GM12878 (cell line): ENCODE measurements around the gene BBS9.

ENCODE experiments used
- CHD4 ChIP-seq: fragments of 200-600 bp; sonication (generic); IDR thresholded peaks from 2 replicates; pipeline ENCODE4 v1.6.1; 2016; ENCODE audit warnings: mild to moderate bottlenecking
- CTCF ChIP-seq, 3 experiments: IDR thresholded peaks in 2 of 3; conservative IDR thresholded peaks in 1 of 3; 2 replicates each; pipeline ENCODE4 v1.5.1; 2011; ENCODE audit warnings: low read depth in 3 of 3, low read length in 3 of 3, mild to moderate bottlenecking in 3 of 3, control low read depth in 2 of 3, moderate library complexity in 2 of 3, inconsistent platforms in 1 of 3, mixed read lengths in 1 of 3; ENCODE audit not compliant: control insufficient read depth in 2 of 3, insufficient read depth in 1 of 3; ENCODE audit errors: extremely low read depth in 1 of 3
- EED ChIP-seq: sonication (generic); IDR thresholded peaks from 2 replicates; pipeline ENCODE4 v1.6.1; 2016; ENCODE audit warnings: antibody characterized with exemption, low read depth
- HDAC2 ChIP-seq: fragments of 200-600 bp; sonication (generic); IDR thresholded peaks from 2 replicates; pipeline ENCODE4 v1.6.1; 2017
- POLR2A ChIP-seq: IDR thresholded peaks from 2 replicates; pipeline ENCODE4 v1.6.1; 2011; ENCODE audit warnings: low read depth, mild to moderate bottlenecking, low read length
- SIX5 ChIP-seq: IDR thresholded peaks from 2 replicates; pipeline ENCODE4 v1.6.1; 2011; ENCODE audit warnings: mild to moderate bottlenecking, low read depth, low read length, moderate library complexity; ENCODE audit not compliant: severe bottlenecking

DNA sequence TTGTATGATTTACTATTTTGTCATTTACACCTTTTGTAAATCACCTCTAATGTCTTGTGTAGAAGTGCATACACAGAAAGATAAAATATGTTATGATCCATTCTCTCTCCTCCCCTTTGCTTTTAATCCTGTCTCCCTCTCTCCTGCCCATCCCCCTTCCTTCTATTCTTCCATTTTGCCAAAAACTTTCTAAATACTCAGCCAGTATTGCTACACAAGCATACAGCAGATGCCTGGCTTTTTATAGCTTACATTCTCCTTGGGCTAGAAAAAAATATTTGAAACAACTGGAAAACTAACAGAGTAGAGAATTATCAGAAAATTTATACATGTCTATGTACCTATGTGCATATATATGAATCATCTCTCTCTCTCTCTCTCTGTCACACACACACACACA lies 467.3 kb downstream of the BBS9 start:
- no peak for TF ChIP-seq SIX5
- TF ChIP-seq POLR2A = no peak
- no peak for TF ChIP-seq EED
- TF ChIP-seq HDAC2 = no peak
- TF ChIP-seq CHD4 = no peak
- TF ChIP-seq CTCF (IDR thresholded peaks at IDR 0.05 in 2 of 3, conservative IDR thresholded peaks at IDR 0.05 in 1 of 3; ENCODE audit: control insufficient read depth in 2 of 3, extremely low read depth in 1 of 3, insufficient read depth in 1 of 3, low read depth in 3 of 3, low read length in 3 of 3) = no peak
